GM18951 (cell line): Measurements from ENCODE around the gene ACSF3.

Experiments used
- POLR2A ChIP-seq: IDR thresholded peaks from 4 replicates; pipeline ENCODE4 v1.6.1; 2011; ENCODE audit warnings: mild to moderate bottlenecking; ENCODE audit not compliant: insufficient read length, insufficient read depth; ENCODE audit errors: extremely low read depth
- in situ Hi-C: fragments of 300-500 bp; cut with MboI; formaldehyde crosslinking; loops from one replicate; pipeline ENCODE4 v1.12.0; 2022; ENCODE audit warnings: low sequenced_read_pairs, mixed read lengths, inconsistent platforms; ENCODE audit not compliant: unreplicated experiment

Gene ACSF3

DNA sequence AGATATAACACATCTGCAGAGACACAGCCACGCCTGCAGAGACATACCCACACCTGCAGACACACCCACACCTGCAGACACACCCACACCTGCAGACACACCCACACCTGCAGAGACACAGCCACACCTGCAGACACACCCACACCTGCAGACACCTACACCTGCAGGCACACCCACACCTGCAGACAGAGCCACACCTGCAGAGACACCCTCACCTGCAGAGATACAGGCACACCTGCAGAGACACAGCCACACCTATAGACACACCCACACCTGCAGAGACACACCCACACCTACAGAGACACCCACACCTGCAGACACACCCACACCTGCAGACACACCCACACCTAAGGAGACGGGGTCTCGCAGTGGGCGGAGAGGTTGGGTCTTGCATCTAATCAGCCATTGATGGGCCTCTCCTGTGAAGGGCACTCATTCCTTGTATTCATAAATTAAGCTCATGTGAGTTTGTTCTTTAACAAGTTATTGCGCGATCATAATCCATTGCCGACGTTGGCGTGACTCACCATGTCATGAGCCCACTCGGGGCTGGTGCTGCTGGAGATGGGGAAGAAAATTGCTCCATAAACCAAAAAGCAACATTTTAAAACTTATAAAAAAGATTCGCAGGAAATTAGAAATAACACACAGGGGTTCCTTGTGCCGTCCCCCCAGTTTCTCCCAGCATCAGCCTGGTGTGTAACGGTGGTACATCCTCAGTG, 49.0 kb downstream of the ACSF3 start:
- in situ Hi-C loops, result no loop called here
- no peak for TF ChIP-seq POLR2A

GRCh38 chr16:89143201-89143741, 49.6 kb downstream of the ACSF3 start:
- in situ Hi-C loops, result no loop called here
- TF ChIP-seq POLR2A, result no peak

DNA sequence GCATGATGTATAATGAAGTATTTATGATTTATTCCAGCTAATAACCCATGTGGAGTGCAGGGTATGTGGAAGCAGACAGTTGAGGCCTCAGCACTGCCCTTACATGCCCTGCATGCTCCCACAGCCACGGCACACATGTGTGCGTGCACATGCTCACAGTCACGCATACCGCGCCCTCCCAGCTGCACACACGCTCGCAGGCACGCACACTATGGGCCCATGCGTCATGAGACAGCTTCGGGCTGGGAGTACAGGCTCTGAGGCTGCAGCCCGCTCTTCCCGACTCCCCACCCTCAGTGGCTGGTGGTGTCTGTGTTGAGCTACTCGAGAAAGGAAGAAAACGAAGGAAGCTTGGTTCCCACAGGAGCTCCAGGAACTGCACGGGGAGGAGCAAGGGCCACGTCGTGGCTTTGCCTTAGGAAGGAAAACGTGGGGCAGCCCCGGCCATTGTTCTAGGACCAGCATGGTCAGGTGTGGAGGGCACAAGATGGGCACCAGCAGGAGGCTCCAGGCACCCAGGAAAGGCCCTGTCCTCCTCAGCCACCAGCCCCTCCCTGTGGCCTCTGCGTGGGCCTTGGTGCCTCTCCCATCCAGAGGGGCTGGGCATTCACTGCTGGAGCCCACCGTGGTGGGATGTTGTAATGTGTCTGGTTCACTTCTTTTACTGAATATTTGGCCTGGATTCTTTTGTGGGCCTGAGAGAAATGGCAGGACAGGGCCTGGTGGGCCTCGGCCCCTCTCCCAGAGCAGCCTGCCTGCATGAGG, 50.4 kb downstream of the ACSF3 start:
- in situ Hi-C loops, result no loop called here
- no peak for TF ChIP-seq POLR2A

DNA sequence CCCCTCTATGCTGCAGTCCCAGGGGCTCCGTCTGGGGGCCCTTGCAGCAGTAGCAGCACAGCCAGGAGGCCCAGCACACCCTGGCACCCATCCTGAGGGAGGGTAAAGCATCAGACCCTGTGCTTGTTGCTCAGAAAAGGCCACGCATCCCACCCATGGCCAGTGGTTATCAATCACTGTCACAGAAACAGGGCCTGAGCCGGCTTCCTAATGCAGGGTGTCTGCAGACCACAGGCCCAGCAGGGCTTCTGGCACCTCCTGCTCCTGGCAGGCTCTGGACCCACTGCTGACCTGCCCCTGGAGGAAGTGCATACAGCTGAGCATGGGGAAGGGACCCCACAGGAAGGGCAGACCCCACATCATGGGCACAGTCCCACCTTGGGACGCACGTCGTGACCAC, 51.0 kb downstream of the ACSF3 start:
- TF ChIP-seq POLR2A, result no peak
- in situ Hi-C loops, result no loop called here

DNA sequence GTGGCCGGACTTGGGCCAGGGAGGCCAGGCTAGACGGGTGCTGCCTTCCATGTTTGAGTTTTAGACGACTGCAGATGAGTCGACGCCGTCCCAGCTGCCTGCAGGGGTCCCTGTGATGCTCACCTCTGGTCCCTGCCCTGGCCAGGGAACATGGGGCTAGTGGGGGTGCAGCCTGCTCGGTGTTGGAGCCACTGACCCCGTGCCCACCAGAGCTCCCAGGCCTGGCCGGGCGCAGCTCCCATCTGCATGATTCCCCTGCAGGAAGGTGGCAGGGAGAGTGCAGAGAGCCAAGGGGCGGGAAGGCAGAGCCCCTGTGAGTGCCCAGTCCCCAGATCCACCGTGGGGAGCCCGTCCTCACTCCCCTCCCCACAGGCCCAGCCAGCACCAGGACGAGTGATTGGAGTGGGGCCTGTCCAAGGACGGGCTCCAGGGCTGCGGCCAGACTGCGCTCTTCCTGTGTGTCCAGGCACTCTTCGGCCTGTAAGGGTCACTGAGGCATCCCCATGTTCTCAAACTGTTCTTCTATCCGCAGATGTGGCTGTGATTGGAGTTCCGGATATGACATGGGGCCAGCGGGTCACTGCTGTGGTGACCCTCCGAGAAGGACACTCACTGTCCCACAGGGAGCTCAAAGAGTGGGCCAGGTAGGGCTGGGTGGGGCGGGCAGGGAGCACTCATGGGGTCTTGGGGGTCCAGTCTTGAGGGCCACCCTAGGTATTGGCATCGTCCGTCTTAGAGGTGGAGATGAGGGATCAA, 51.9 kb downstream of the ACSF3 start:
- in situ Hi-C loops, result no loop called here

GRCh38 chr16:89146211-89147005, 52.8 kb downstream of the ACSF3 start:
- TF ChIP-seq POLR2A, result no peak
- in situ Hi-C loops, result no loop called here

More for the DNA sequence above, 51.9 kb downstream of the ACSF3 start:
- no peak for TF ChIP-seq POLR2A

GRCh38 chr16:89147085-89147817, 53.6 kb downstream of the ACSF3 start:
- in situ Hi-C loops, result no loop called here

GRCh38 chr16:89149386-89149785, 55.7 kb downstream of the ACSF3 start:
- no peak for TF ChIP-seq POLR2A
- in situ Hi-C loops, result no loop called here

More at GRCh38 chr16:89147085-89147817, 53.6 kb downstream of the ACSF3 start:
- TF ChIP-seq POLR2A, result no peak

DNA sequence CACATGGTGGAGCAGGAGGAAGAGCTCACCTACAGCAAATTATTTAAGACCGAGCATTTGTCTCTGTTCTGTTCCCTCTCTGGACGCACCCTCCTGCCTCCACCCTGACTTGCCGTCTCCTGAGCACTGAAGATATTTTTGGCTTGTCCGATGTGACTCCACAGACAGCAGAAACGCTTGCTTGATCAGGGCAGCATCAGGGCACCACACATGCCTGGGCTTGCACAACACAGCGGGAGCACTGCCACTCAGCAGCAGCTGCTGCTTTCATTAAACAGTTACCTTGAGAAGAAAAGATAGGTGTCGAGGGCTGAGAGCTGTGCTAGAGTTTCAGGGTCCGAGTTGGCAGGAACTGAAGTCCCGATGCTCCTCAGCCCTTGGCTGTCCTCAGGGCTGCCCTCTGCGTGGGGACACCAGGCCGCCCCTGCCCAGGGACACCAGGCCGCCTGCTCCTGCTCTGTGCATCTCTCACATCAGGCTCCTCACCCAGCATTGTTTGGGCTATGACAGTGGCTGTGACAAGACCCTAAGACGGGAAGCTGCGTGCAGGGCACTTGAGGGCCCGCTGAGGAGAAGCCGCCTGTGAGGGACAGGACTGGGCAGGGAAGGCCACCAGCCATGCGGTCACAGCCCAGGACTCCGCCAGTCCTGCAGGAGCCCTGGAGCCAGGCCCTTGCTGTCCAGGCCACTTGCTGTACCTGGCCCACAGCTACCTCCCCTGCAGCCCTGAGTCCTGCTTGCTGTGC, 56.6 kb downstream of the ACSF3 start:
- TF ChIP-seq POLR2A, result no peak
- in situ Hi-C loops, result loop anchor here (25.0 kb wide), 1 partner anchor 213 kb away; no protein-coding TSS in a partner anchor

DNA sequence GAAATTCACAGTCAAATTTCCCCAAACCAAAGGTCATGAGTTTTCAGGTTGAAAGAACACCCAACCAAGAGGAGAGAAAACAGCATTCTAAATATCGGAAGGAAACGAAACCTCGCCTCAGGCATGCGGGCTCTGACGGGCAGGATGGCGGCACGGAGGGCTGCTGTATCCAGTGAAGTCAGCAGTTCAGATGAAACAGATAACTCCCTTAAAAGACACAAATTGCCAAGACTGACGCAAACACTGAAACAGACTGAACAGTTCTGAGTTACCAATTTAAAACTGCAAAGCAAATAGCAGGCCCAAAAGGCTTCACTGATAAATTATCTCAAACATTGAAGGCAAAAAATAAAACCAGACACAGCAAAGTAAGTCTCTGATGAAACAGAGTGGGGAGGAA, 57.3 kb downstream of the ACSF3 start:
- TF ChIP-seq POLR2A, result no peak
- in situ Hi-C loops, result loop anchor here (25.0 kb wide), 1 partner anchor 214 kb away; no protein-coding TSS in a partner anchor
